ENCODE measurements around the gene CHAD.

GRCh38 chr17:50471009-50471905 lies 2.6 kb upstream of the CHAD start:
- TF ChIP-seq REST (IDR thresholded peaks at IDR 0.05; ENCODE audit: insufficient read depth in 1 of 2, low read depth in 2 of 2, low read length in 1 of 2): no peak
- TF ChIP-seq CTCF (IDR thresholded peaks at IDR 0.05): no peak

Data from Panc1 (cell line).